Calu3 (cell line): Measurements from ENCODE around the gene ELF2. TPM values are rescaled to one million over a fixed set of nuclear protein-coding genes. Genes with fewer than 3 reads are reported as not detected.

ENCODE experiments used
- BruUV-seq: library from RNA; stranded (reverse); fragments of 400-500 nt; replicated peaks from 2 replicates; lab custom pipeline; 2021; lab: Mats Ljungman, UMichigan
- CTCF ChIA-PET: fragments of 300-600 bp; sonication (Branson Sonifier 250); formaldehyde crosslinking; loops from one replicate; lab custom pipeline; 2022; ENCODE audit warnings: antibody characterized with exemption; lab: Charles Lee
- DNase-seq: peaks from one replicate; pipeline ENCODE4 v3.0.0; 2022
- H3K27ac Mint-ChIP-seq: one replicate; pipeline ENCODE4 v1.8.0; 2022; ENCODE audit warnings: mixed read lengths; ENCODE audit not compliant: unreplicated experiment
- H3K27me3 Mint-ChIP-seq: one replicate; pipeline ENCODE4 v1.8.0; 2022; ENCODE audit warnings: mixed read lengths; ENCODE audit not compliant: unreplicated experiment
- H3K36me3 Mint-ChIP-seq: one replicate; pipeline ENCODE4 v1.8.0; 2022; ENCODE audit warnings: mild to moderate bottlenecking, moderate library complexity, mixed read lengths; ENCODE audit not compliant: insufficient read depth, unreplicated experiment
- H3K4me1 Mint-ChIP-seq: one replicate; pipeline ENCODE4 v1.8.0; 2022; ENCODE audit warnings: mild to moderate bottlenecking, low read depth, mixed read lengths; ENCODE audit not compliant: unreplicated experiment
- H3K4me3 Mint-ChIP-seq: one replicate; pipeline ENCODE4 v1.8.0; 2022; ENCODE audit warnings: mild to moderate bottlenecking, low read depth, moderate library complexity, mixed read lengths; ENCODE audit not compliant: unreplicated experiment
- H3K9me3 Mint-ChIP-seq: one replicate; pipeline ENCODE4 v1.8.0; 2022; ENCODE audit warnings: low read depth, mixed read lengths; ENCODE audit not compliant: unreplicated experiment
- intact Hi-C: fragments of 100-400 bp; cut with micrococcal nuclease; formaldehyde crosslinking; loops from one replicate; pipeline ENCODE4 v1.10.0; 2022; ENCODE audit not compliant: unreplicated experiment
- total RNA-seq: library from RNA; stranded (reverse); gene quantifications from 2 replicates; pipeline ENCODE4 v1.2.3, GENCODE V29; 2022
- TF ChIP-seq, protein P1 (sequence below): fragments of 200-600 bp; IDR thresholded peaks from one replicate; pipeline ENCODE4 v1.8.0; 2022; ENCODE audit warnings: antibody characterized with exemption; ENCODE audit not compliant: unreplicated experiment

The ELF2 gene
- total RNA-seq, 1 experiment from 2014 or later: 27.8 TPM

DNA sequence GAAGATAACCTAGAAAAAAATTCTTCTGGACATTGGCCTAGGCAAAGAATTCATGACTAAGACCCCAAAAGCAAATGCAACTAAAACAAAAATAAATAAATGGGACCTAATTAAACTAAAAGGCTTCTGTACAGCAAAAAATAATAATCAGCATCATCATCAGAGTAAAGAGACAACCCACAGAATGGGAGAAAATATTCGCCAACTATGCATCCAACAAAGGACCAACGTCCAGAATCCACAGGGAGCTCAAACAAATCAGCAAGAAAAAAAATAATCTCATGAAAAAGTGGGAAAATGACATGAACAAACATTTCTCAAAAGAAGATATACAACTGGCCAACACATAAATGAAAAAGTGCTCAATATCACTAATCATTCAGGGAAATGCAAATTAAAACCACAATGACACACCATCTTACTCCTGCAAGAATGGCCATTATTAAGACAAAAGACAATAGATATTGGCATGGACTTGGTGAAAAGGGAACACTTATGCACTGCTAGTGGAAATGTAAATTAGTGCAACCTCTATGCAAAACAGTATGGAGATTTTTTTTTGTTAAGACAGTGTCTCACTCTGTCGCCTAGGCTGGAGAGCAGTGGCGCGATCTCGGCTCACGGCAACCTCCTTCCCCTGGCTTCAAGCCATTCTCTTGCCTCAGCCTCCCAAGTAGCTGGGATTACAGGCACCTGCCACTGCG is 29.9 kb downstream of the ELF2 start:
- Mint-ChIP-seq H3K4me1 (peaks cover 9% of the 10 kb centered on the region), H3K27ac (no peak overlapping the region), H3K27me3 (no peaks in the 10 kb centered on the region), H3K4me3 (no peak overlapping the region), H3K9me3 (no peaks in the 10 kb centered on the region), H3K36me3 (no peaks in the 10 kb centered on the region)
- intact Hi-C loops: no loop called here
- TF ChIP-seq, protein P1, sequence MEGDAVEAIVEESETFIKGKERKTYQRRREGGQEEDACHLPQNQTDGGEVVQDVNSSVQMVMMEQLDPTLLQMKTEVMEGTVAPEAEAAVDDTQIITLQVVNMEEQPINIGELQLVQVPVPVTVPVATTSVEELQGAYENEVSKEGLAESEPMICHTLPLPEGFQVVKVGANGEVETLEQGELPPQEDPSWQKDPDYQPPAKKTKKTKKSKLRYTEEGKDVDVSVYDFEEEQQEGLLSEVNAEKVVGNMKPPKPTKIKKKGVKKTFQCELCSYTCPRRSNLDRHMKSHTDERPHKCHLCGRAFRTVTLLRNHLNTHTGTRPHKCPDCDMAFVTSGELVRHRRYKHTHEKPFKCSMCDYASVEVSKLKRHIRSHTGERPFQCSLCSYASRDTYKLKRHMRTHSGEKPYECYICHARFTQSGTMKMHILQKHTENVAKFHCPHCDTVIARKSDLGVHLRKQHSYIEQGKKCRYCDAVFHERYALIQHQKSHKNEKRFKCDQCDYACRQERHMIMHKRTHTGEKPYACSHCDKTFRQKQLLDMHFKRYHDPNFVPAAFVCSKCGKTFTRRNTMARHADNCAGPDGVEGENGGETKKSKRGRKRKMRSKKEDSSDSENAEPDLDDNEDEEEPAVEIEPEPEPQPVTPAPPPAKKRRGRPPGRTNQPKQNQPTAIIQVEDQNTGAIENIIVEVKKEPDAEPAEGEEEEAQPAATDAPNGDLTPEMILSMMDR: no peak
- CTCF ChIA-PET: no interaction called here
- BruUV-seq: no TSS peak
- DNase-seq: no peak

DNA sequence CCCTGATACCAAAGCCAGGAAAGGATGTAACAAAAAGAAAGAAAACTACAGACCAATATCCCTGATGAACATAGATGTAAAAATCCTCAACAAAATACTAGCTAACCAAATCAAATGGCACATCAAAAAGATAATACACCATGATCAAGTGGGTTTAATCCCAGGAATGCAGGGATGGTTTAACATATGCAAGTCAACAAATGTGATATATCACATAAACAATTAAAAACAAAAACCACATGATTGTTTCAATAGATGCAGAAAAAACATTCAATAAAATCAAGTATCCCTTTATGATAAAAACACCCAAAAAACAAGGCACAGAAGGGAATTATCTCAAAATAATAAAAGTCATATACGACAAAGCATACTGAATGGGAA is 31.5 kb downstream of the ELF2 start:
- no peak for DNase-seq
- Mint-ChIP-seq H3K9me3 (no peaks in the 10 kb centered on the region), H3K27me3 (no peaks in the 10 kb centered on the region), H3K36me3 (no peaks in the 10 kb centered on the region), H3K4me1 (peaks cover 12% of the 10 kb centered on the region), H3K27ac (no peak overlapping the region), H3K4me3 (no peak overlapping the region)
- intact Hi-C loops: no loop called here
- BruUV-seq: no TSS peak
- TF ChIP-seq, protein P1: no peak
- CTCF ChIA-PET: no interaction called here

DNA sequence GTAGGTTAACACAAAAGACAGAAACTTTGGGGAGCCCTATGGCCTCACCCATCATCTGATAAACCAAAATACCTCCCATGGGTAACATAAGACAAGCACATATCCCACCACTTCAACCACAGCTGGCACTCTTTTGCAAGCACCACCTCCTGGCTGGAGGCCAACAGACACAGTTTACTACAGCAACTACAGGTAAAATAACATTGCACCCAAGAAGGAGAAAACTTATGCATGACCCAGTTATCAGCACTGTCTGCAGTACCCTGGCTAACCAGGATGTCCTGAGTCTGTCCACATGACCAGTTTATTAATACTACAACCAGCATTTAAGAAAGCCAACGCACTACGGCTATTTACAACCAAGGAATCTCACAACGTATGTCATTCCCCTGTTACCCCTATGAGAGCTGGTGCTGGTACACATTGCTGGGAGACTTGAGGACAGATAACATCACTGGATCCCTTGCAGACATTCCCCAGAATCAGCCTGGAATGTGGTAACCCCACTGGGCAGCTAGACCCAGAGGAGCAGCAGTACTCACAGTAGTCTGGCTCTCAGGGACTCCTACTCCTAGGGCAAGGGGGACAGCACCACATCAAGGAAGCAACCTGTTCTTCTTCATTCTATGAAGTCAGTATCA is 32.0 kb downstream of the ELF2 start:
- no peak overlapping the region for H3K4me3 Mint-ChIP-seq
- TF ChIP-seq, protein P1: no peak
- H3K27me3 Mint-ChIP-seq: no peaks in the 10 kb centered on the region
- no peaks in the 10 kb centered on the region for H3K36me3 Mint-ChIP-seq
- peaks cover 16% of the 10 kb centered on the region for H3K4me1 Mint-ChIP-seq
- no peak overlapping the region for H3K27ac Mint-ChIP-seq
- H3K9me3 Mint-ChIP-seq: no peaks in the 10 kb centered on the region
- peak; percentile 16 for DNase-seq
- CTCF ChIA-PET: no interaction called here
- intact Hi-C loops: no loop called here
- BruUV-seq: no TSS peak

DNA sequence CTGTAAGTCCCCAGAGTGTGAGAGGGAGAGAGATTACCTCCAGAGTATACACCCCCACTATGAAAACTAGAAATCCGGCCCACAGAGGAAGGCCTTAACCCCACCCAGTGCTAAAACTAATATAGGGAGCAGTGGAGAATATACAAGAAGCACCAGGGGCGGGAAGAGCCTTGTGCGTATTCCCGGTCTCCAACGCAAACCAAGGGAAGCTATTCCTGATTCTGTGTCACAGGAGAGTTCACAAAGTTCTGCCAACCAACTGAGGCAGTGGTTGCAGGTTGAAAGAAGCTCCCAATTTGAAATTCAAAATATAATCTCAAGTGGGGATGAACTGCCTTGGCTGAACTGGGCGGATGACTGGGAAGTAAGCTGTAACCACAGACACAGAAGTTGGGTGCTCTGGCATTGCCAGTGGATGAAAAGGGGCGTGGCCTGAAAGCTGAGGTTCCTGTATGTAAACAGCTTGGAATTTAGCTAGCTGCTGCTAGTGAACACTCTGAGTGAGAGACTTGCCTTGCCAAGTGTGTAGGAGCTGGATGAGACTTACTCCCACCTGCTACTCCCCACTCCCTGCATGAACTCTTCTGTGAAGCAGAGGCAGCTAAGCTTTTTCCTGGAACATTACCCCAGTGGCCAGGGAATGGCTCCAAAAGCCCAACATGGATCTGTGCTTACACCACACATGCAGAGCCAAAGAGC is 32.7 kb downstream of the ELF2 start:
- Mint-ChIP-seq H3K36me3 (no peaks in the 10 kb centered on the region), H3K4me3 (no peak overlapping the region), H3K4me1 (peaks cover 16% of the 10 kb centered on the region), H3K27ac (no peak overlapping the region), H3K9me3 (no peaks in the 10 kb centered on the region), H3K27me3 (no peaks in the 10 kb centered on the region)
- peak; percentile 13 for DNase-seq
- intact Hi-C loops: no loop called here
- CTCF ChIA-PET: no interaction called here
- TF ChIP-seq, protein P1: no peak
- no TSS peak for BruUV-seq
